ENCODE measurements around the gene FBXO17. TPM values are rescaled to one million over a fixed set of nuclear protein-coding genes. Genes with fewer than 3 reads are reported as not detected.

FBXO17 gene
- total and polyA plus RNA-seq, 2 donors (not counting 1 experiment from before 2014, with no cell fraction given): not detected

DNA sequence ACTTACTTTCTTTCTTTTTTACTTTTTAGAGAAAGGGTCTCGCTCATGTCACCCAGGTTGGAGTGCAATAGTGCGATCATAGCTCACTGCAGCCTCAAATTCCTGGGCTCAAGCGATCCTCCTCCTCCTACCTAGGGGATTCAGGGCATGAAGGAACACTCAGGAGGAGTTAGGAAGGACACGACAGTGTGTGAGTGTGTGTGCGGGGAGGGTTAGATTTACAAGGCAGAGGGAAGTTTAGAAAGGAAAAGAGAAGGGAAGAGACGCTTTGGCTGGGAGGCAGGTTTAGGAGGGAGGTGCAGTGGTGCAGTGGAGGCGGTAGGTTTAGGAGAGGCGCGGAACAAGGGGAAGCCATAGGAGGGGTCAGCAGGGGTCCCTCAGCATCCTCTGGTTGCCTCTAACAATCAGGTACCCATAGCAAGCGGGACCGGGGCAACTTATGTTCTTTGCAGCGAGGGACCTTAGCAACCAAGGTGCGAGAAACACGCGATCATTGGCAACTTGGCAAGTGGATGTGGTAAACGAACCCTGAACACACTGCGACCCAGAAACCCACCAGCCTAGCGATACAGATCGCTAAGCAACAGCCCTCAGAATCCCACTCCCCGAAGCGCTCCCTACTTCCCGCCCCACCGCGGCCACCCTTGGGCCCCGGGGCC is 76.6 kb downstream of the FBXO17 start:
- peak overlapping the region; percentile 94 for H3K27ac Mint-ChIP-seq
- no peak for TF ChIP-seq EZH2 (IDR thresholded peaks at IDR 0.05; ENCODE audit: borderline replicate concordance, insufficient read depth, low read depth, low read length, poor library complexity, severe bottlenecking)
- TF ChIP-seq, protein P1, sequence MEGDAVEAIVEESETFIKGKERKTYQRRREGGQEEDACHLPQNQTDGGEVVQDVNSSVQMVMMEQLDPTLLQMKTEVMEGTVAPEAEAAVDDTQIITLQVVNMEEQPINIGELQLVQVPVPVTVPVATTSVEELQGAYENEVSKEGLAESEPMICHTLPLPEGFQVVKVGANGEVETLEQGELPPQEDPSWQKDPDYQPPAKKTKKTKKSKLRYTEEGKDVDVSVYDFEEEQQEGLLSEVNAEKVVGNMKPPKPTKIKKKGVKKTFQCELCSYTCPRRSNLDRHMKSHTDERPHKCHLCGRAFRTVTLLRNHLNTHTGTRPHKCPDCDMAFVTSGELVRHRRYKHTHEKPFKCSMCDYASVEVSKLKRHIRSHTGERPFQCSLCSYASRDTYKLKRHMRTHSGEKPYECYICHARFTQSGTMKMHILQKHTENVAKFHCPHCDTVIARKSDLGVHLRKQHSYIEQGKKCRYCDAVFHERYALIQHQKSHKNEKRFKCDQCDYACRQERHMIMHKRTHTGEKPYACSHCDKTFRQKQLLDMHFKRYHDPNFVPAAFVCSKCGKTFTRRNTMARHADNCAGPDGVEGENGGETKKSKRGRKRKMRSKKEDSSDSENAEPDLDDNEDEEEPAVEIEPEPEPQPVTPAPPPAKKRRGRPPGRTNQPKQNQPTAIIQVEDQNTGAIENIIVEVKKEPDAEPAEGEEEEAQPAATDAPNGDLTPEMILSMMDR (IDR thresholded peaks at IDR 0.05): no peak
- H3K4me3 Mint-ChIP-seq: peak overlapping the region; percentile 96
- Histone ChIP-seq H4K20me1 (ENCODE audit: control insufficient read depth, insufficient read depth, low read length, poor library complexity, severe bottlenecking) (no peaks in the 10 kb centered on the region), H3K4me3 (ENCODE audit: control extremely low read depth in 1 of 5, extremely low read depth in 1 of 5, insufficient read depth in 1 of 5, low read depth in 2 of 5, low read length in 4 of 5) (peak overlapping the region; percentile 76 to 95 (median 85)), H3K27ac (ENCODE audit: low read length in 2 of 2) (peak overlapping the region; percentile 72 to 99), H3K79me2 (ENCODE audit: control insufficient read depth, insufficient read depth, low read length) (peaks cover 89% of the 10 kb centered on the region), H3K9ac (ENCODE audit: low read length) (peak overlapping the region; percentile 95), H3K4me2 (replicated peaks; ENCODE audit: low read depth, low read length, poor library complexity, severe bottlenecking) (peak overlapping the region; percentile 81), H3K9me3 (ENCODE audit: control extremely low read depth in 1 of 3, control insufficient read depth in 2 of 3, insufficient read depth in 1 of 3, low read length in 2 of 3) (peaks cover 0 to 4% (median 0%) of the 10 kb centered on the region in 3 donors), H3K4me1 (ENCODE audit: control insufficient read depth in 2 of 2, insufficient read depth in 2 of 2, low read length in 2 of 2) (peaks cover 20 to 30% of the 10 kb centered on the region in 2 donors), H2AFZ (ENCODE audit: insufficient read depth, low read depth, low read length, poor library complexity, severe bottlenecking) (peak overlapping the region; percentile 84), H3K36me3 (replicated peaks in 1 of 2; ENCODE audit: control extremely low read depth in 1 of 2, control insufficient read depth in 1 of 2, extremely low read depth in 1 of 2, insufficient read depth in 2 of 2, low read length in 1 of 2) (no peaks in the 10 kb centered on the region), H3K27me3 (replicated peaks in 1 of 4; ENCODE audit: control extremely low read depth in 1 of 4, control insufficient read depth in 3 of 4, insufficient read depth in 4 of 4, low read length in 3 of 4) (no peaks in the 10 kb centered on the region)
- H3K9me3 Mint-ChIP-seq (ENCODE audit: insufficient read depth): no peaks in the 10 kb centered on the region
- H3K27me3 Mint-ChIP-seq: no peaks in the 10 kb centered on the region
- POLR2A ChIA-PET: interaction anchor here (1.6 to 1.9 kb wide), 3 partner anchors 47 to 281 kb away, joined by 7 to 13 read pairs (median 8); partner anchors contain the start of genes EIF3K and MAP4K1
- CTCF ChIA-PET: no interaction called here
- 6% methylated on average over 22 of the region's 25 CpGs for WGBS (ENCODE audit: insufficient coverage)
- ATAC-seq (ENCODE audit: low read depth) (no peak), DNase-seq (no peak)
- intact Hi-C loops (cut with micrococcal nuclease): loop anchor here (1.0 to 2.0 kb wide), 9 partner anchors 20 to 525 kb away; partner anchors contain the start of genes ACTN4, ECH1, EIF3K and FAM98C
- peaks cover 35% of the 10 kb centered on the region for H3K4me1 Mint-ChIP-seq

DNA sequence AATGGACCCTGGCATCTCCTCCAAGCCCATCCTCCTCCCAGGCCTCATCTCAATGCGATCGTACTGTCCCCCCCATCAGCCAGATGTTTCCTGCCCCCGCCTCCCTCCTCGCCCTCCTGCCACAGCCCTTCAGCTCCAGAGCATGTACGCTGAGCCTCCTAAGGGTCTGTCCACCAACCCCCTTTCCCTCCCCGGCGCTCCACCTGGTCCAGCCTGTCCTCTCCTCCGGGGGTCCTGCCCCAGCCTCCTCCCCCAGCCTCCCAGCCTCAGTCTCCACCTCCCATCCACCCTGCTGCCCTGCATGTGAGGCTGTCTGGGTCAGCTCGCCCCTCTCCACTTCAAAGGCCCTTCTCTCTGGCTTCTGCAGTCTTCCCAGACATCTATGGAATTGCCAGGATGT is 80.6 kb downstream of the FBXO17 start:
- Mint-ChIP-seq H3K27me3 (no peaks in the 10 kb centered on the region), H3K4me1 (peaks cover 21% of the 10 kb centered on the region), H3K9me3 (ENCODE audit: insufficient read depth) (no peaks in the 10 kb centered on the region), H3K4me3 (no peak overlapping the region), H3K27ac (no peak overlapping the region)
- Histone ChIP-seq H3K79me2 (ENCODE audit: control insufficient read depth, insufficient read depth, low read length) (peaks cover 60% of the 10 kb centered on the region), H3K27ac (ENCODE audit: low read length in 2 of 2) (no peak overlapping the region), H3K27me3 (replicated peaks in 1 of 4; ENCODE audit: control extremely low read depth in 1 of 4, control insufficient read depth in 3 of 4, insufficient read depth in 4 of 4, low read length in 3 of 4) (no peaks in the 10 kb centered on the region), H4K20me1 (ENCODE audit: control insufficient read depth, insufficient read depth, low read length, poor library complexity, severe bottlenecking) (no peaks in the 10 kb centered on the region), H3K4me2 (replicated peaks; ENCODE audit: low read depth, low read length, poor library complexity, severe bottlenecking) (no peak overlapping the region), H3K36me3 (replicated peaks in 1 of 2; ENCODE audit: control extremely low read depth in 1 of 2, control insufficient read depth in 1 of 2, extremely low read depth in 1 of 2, insufficient read depth in 2 of 2, low read length in 1 of 2) (peaks cover 0 to 6% of the 10 kb centered on the region in 2 experiments), H3K9me3 (ENCODE audit: control extremely low read depth in 1 of 3, control insufficient read depth in 2 of 3, insufficient read depth in 1 of 3, low read length in 2 of 3) (no peaks in the 10 kb centered on the region), H2AFZ (ENCODE audit: insufficient read depth, low read depth, low read length, poor library complexity, severe bottlenecking) (no peak overlapping the region), H3K4me3 (ENCODE audit: control extremely low read depth in 1 of 5, extremely low read depth in 1 of 5, insufficient read depth in 1 of 5, low read depth in 2 of 5, low read length in 4 of 5) (no peak overlapping the region), H3K9ac (ENCODE audit: low read length) (no peak overlapping the region), H3K4me1 (ENCODE audit: control insufficient read depth in 2 of 2, insufficient read depth in 2 of 2, low read length in 2 of 2) (peaks cover 11 to 18% of the 10 kb centered on the region in 2 donors)
- TF ChIP-seq, protein P1 (IDR thresholded peaks at IDR 0.05): no peak
- TF ChIP-seq EZH2 (IDR thresholded peaks at IDR 0.05; ENCODE audit: borderline replicate concordance, insufficient read depth, low read depth, low read length, poor library complexity, severe bottlenecking): no peak
- CTCF ChIA-PET: no interaction called here
- 24% methylated on average over 9 of the region's 9 CpGs for WGBS (ENCODE audit: insufficient coverage)
- intact Hi-C loops (cut with micrococcal nuclease): no loop called here
- ATAC-seq (ENCODE audit: low read depth) (no peak), DNase-seq (no peak)
- POLR2A ChIA-PET: no interaction called here

All from B cell (primary cell).